Activated CD4-positive, alpha-beta T cell treated with anti-CD3 and anti-CD28 coated beads, Interleukin-2, amount 50 U/mL, for 1 hour (primary cell): Measurements from ENCODE around the gene TMUB2.
"Not testable (repeated sequence)": the region's sequence is repeated elsewhere in the genome, so short reads cannot be mapped to it uniquely, and the experiment has no call there.

Experiments used
- DNase-seq: peaks from one replicate; pipeline ENCODE4 v3.0.0-alpha.2; 2020

The TMUB2 gene

GRCh38 chr17:44219616-44220212, 32.9 kb downstream of the TMUB2 start, which contains the start of gene UBTF:
Gene UBTF (minus strand): TSS chr17:44219675. CDS start chr17:44218229, 1,446 bp downstream.
- DNase-seq, result peak; percentile 73

GRCh38 chr17:44220213-44221083, 33.7 kb downstream of the TMUB2 start:
- DNase-seq, result peak; percentile 45

DNA sequence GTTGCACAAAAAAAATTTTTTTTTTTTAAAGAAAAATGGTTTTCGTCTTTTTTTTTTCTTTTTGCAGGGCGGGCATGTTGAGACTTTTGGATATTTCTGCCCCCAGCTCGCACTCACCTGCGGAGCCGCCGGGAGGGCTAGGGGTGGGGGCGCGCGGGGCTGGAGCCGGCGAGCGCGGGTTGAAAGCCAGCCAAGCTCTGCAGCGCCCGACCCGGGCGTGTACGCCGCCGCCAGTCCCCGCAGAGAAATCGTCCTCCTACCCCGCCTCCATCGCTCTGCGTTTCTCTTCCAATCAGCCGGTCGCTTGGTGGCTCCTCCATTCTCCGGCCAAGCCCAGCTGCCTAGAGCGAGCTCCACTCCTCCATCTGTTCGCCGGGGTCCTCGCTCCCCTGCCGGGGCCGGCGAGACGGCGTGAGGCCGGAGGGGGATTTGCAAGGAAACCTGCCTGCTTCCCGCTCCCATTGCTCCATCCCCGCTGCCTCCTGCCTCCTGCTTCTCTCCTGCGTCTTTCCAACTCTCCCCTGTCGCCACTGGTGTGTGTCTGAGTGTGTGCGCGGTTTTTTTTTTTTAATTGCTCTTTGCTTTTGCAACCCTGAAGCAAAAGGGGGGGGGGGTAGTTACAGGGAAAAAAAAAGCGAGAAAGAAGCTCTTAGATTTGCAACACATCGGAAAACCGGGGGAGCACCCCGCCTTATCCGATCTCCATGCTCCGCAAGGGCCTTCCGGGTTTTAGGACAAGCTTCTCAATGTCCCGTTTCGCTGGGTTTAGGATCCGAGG, 34.5 kb downstream of the TMUB2 start:
- peak; percentile 59 for DNase-seq

- DNase-seq, result no peak
These were observed 35.0 kb downstream of the TMUB2 start for GRCh38 chr17:44221862-44222111.

GRCh38 chr17:44222112-44222869, 35.5 kb downstream of the TMUB2 start:
- peak; percentile 32 for DNase-seq

DNA sequence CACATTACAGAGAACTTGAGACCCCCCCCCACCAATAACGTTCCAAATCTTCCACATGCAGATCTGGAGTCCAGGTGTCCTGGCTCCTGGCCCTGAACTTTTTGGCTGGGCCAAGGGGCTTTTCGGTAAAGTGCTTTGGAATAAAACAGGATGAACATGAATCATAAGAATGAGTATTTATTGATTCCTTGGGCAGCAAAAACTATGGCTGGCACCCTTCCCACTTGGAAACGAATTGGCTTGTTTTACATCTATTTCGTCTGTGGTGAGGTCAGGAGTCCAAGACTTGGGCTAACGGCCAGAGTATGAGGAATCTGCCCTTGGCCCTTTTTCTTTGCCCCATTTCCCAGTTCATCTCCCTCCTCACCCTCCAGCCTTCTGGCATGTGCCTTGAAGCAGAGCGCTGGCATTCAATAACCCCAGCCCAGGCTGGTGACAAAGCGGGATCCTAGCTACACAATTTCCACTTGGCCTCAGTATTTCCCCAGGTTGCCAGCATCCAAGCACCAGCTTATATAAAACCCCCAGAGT, 36.8 kb downstream of the TMUB2 start:
- no peak for DNase-seq

GRCh38 chr17:44229090-44229489, 42.3 kb downstream of the TMUB2 start:
- no peak for DNase-seq

GRCh38 chr17:44230140-44230539, 43.4 kb downstream of the TMUB2 start:
- DNase-seq, result no peak

DNA sequence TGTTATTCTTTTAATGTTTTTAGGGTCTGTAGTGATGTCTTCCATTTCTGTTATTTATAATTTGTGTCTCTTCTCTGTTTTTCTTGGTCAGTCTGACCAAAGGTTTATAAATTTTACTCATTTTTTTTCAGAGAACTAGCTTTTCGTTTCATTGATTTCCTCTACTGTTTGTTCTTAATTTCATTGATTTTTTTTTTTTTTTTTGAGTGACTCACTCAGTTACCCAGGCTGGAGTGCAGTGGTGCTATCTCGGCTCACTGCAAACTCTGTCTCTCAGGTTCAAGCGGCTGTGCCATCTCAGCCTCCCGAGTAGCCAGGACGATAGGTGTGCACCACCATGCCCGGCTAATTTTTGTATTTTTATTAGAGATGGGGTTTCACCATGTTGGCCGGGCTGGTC, 45.3 kb downstream of the TMUB2 start:
- DNase-seq, result no peak

DNA sequence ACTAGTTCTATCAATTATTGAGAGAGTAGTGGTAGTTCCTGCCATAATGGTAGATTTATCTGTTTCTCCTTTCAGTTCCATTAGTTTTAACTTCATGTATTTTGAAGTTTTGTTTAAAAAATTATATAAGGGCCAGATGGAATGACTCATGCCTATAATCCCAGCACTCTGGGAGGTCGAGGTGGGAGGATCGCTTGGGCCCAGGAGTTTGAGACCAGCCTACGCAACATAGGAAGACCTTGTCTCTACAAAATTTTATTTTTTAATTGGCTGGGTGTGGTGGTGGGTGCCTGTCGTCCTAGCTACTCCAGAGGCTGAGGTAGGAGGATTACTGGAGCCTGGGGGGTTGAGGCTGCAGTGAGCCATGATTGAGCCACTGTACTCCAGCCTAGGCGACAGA, 46.8 kb downstream of the TMUB2 start:
- no peak for DNase-seq

DNA sequence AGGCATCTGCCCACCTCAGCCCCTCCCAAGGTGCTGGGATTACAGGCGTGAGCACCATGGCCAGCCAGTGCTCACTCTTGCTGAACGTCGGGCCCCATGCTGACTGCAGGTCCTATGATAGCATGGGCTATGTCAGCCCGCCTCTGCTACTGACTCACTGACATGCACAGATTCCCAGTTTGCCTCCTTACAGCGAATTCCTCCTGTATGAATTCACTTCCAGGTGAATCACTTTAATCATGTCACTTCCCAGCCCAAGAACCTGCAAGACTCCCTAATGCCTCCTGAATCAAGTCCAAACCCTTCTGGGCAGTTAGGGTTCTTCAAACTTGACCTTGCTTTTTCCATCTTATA, 48.8 kb downstream of the TMUB2 start:
- DNase-seq, result no peak

- DNase-seq, result no peak
These were observed 49.7 kb downstream of the TMUB2 start for GRCh38 chr17:44236444-44236991.

GRCh38 chr17:44237886-44238285, 51.1 kb downstream of the TMUB2 start:
- not testable (repeated sequence) for DNase-seq

DNA sequence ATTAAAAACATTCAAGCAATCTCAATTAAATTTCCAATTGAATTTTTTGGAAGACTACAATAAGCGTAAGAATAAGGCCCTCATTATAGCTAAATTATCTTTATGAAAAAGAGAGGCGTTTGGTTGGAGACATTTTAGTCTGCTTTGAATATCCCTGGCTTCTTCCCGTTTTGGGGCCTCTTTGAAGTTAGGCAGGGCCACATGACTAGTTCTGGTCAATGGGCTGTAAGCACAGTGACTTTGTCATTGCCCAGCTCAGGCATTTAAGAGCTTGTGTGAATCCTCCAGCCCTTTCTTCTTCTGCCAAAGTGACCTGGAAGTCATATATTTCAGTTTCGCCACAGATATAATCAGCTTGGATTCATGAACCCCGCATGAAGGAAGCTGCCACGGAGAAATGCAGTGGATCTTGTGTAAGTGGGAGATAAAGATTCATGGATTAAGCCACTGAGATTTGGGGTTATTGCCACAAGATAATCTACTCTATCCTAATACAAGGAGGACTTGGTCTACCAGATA, 54.4 kb downstream of the TMUB2 start:
- DNase-seq, result no peak
